Measurements from ENCODE around the gene TBC1D10A. TPM values are rescaled to one million over a fixed set of nuclear protein-coding genes. Genes with fewer than 3 reads are reported as not detected.
A peak's percentile ranks its signal among the peaks of the same experiment; 100 is the strongest.

The TBC1D10A gene
- polyA plus RNA-seq, 4 donors, result 11.7 to 17.6 (median 14.4) TPM

DNA sequence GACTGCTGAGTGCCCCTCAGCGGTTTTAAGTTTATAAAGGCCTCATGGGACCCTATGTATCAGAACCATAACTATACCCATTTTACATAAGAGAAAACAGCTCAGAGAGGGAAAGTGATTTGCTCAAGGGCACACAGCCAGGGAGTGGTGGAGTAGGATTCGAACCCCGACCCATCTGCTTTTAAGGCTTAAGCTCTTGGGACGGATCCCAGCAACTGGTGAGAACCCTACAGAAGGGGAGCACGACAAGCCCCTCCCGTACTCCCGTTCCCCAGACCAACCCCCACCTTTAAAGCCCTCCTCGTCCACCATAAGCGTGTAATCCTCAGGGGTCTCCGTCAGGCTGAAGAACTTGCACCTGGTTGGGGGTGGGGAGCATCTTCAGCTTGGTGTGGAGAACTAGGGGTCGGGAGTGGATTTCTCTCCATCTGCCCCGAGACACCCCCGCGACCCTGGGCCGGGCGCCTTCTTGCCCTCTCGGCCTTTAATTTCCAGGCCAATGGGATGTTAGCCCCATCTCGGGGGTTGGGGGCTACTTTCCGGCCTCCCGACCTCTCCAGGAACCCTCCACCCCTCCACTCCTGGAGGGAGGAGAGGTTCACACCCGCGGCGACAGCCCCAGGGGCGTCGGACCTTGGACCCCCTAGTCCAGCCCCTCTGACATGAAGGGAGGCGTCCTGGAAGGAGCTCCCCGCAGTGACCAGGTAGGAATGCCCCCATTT is 38.2 kb downstream of the TBC1D10A start:
- DNase-seq (ENCODE audit: low read depth in 4 of 4, low spot score in 3 of 4), result no peak

DNA sequence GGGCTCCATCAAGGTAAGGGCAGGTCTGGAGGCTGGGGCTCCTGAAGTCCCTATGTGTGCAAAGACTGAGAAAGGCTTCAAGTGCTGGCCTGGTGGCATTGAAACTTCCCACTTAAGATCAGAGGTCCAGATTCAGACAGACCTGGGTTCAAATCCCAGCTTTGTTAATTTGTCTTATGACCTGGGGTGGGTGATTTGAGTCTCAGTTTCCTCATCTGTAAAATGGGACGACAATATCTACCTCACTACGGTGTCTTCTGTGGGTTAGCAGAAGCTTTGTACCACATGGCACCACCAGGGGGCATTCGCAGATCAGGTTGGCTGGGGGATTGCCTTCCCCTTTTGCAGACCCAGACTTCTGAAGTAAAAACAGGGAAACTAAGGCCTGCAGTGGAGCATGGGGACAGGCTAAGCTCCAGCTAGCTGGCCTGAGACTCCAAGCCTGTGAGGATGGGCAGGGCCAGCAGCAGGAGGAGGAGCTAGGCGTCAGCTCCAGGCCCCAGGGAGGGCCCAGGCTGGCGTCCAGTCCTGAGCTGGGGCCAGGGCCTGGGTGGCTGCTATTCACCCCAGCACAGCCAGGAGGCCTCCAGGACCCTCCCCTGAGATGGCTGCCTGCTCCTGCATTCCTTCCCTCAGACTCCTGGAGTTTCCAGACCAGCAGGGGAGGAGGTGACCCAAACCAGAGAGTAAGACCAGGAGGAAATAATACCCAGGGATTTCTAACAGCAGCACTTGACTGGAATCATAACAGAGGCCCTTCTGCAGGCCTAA is 38.9 kb downstream of the TBC1D10A start:
- peak in 1 of 4 donors; percentile 68 for DNase-seq (ENCODE audit: low read depth in 4 of 4, low spot score in 3 of 4)

- no peak for DNase-seq (ENCODE audit: low read depth in 4 of 4, low spot score in 3 of 4)
Measured at GRCh38 chr22:30286813-30287647, 39.7 kb downstream of the TBC1D10A start.

DNA sequence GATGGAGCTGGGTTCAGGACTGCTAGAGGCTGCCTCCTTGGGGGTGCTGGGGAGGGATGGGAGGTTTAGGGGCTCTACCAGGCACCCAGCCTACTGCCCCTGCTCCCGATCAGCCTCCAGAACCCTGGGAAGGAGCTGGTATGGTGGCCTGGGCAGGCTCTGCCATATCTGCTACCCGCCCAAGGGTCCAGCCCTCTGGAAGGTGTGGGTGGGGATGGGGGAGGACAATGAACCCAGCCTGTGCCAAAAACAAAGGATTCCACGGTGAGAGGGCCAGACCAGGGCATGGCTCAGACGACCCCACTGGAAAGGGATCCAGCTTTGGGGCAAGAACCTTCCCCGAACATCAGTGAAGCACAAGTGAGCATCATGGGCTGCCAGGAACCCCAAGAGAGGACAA is 40.4 kb downstream of the TBC1D10A start:
- no peak for DNase-seq (ENCODE audit: low read depth in 4 of 4, low spot score in 3 of 4)

- DNase-seq (ENCODE audit: low read depth in 4 of 4, low spot score in 3 of 4), result no peak
Measured at GRCh38 chr22:30285846-30286200, 40.9 kb downstream of the TBC1D10A start.

DNA sequence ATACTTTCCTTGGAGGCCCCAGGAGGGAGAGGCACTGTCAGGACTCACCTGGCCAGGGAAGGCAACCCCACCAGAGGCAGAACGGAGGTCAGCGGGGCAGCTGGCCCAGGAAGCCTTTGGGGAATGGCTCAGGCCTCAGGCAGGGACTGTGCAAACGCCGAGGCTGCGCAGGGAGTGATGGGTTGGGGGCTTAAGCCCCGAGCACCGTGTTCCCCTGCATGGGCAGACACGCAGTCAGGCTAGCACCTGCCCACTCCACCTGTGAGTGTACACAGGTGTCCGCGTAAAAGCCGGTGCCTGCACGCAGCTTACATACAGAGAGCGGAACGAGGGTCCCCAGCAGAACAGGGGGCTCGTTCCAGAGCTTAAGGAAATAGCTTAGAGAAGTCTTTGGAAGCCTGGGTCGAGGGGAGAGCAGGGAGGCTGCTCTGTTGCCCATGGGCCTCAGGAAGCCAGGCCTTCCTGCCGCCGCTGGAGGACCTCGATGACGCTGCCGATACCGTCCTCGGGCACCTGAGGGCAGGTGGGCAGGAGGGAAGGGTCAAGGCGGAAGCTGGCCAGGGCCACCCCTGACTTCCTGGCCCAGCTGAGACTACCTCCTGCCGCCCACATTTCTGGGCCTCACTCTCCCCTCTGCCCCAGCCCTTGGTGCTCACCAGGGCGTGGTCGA is 41.4 kb downstream of the TBC1D10A start:
- no peak for DNase-seq (ENCODE audit: low read depth in 4 of 4, low spot score in 3 of 4)

GRCh38 chr22:30284666-30285065 is 42.1 kb downstream of the TBC1D10A start:
- DNase-seq (ENCODE audit: low read depth in 4 of 4, low spot score in 3 of 4), result no peak

GRCh38 chr22:30284172-30284571 is 42.6 kb downstream of the TBC1D10A start:
- no peak for DNase-seq (ENCODE audit: low read depth in 4 of 4, low spot score in 3 of 4)

DNA sequence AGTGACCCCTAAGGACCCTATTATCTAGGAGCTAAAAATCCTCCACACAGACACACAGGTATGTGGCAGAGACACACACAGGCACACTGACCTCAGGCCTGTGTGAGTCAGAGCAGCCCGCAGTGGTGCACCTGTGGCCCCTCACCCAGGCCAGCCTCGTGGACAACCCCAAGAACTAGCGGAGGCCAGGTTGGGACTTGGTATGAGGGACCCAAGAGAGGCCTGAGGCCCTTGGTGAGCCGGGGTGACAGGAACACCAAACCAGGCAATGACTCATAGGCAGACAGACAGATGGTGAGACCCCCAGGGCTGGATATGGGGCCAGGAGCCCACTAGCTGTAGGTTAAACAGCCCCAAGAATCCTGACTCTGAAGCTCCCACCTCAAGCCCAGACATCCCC is 43.4 kb downstream of the TBC1D10A start:
- no peak for DNase-seq (ENCODE audit: low read depth in 4 of 4, low spot score in 3 of 4)

DNA sequence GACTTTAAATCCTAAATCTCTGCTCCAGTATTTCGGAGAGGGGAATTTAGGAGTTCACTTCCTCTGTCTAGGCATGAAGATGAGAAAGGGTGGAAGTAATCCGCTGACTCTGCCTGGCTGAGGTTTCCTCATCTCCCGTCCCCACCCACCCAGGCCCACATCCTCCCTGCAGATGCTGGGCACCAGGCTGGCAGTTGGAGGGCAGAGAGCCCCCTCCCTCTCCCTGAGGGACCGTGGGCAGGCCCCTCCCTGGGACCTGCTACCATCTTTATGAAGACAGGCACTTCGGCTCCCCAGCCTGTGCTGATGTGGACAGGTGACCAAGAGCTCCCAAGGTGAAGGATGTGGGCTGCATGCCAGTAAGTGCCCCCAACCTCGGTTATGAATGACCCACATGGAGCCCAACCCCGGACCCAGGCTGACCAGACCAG is 44.1 kb downstream of the TBC1D10A start:
- no peak for DNase-seq (ENCODE audit: low read depth in 4 of 4, low spot score in 3 of 4)

DNA sequence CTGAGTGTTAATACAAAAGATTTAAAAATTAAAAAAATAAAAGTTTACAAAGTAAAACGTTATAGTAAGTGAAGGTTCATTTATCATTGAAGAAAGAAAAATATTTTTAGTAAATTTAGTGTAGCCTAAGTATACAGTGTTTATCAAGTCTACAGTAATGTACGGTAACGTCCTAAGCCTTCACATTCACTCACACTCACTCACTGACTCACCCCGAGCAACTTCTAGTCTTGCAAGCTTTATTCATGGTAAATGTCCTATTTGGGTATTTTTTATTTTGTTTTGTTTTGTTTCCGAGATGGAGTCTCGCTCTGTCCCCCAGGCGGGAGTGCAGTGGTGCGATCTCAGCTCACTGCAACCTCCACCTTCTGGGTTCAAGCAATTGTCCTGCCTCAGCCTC is 46.2 kb downstream of the TBC1D10A start:
- DNase-seq (ENCODE audit: low read depth in 4 of 4, low spot score in 3 of 4), result no peak

DNA sequence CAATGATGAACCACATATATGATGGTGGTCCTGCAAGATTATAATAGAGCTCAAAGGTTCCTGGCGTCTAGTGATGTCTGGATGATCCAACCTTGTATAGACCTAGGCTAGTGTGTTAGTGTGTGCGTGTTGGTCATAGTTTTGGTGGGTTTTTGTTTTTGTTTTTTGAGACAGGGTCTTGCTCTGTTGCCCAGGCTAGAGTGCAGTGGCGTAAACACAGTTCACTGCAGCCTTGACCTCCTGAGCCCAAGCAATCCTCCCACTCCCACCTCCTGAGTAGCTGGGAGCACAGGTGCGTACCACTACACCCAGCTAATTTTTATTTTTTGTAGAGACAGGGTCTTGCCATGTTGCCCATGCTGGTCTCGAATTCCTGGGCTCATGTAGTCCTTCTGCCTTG is 46.8 kb downstream of the TBC1D10A start:
- no peak for DNase-seq (ENCODE audit: low read depth in 4 of 4, low spot score in 3 of 4)

DNA sequence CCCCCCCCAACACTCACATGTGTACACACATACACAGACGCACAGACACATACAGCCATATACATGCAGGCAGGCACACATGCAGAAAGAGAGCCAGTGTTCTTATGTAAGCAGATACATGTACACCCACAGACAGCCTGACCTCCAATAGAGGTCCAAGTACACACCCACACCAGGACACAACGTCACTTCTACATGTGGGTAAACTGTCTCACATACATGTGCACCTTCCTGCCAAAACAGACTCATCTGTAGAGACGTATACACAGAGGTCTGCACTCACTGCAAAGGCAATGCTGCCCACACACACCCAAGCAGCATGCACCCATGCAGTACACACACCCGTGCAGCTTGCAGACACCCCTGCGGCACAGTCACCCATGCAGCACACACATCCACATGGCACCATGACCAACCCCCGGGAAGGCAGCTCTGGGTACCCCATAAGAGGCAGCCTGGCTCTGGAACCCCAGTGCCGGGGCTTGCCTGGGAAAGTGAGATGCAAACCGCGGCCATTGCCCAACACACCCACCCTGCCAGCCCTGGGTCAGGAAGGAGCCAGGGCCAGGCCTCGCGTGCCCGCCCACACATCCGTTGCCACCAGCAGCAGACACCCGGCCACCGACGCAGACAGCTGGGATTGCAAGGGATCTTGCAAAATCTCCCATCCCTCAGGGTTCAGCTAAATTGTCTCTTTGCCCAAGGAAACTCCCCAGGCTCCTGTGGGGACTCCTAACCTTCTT is 47.5 kb downstream of the TBC1D10A start:
- DNase-seq (ENCODE audit: low read depth in 4 of 4, low spot score in 3 of 4), result no peak

GRCh38 chr22:30277547-30278344 is 49.0 kb downstream of the TBC1D10A start:
- no peak for DNase-seq (ENCODE audit: low read depth in 4 of 4, low spot score in 3 of 4)

DNA sequence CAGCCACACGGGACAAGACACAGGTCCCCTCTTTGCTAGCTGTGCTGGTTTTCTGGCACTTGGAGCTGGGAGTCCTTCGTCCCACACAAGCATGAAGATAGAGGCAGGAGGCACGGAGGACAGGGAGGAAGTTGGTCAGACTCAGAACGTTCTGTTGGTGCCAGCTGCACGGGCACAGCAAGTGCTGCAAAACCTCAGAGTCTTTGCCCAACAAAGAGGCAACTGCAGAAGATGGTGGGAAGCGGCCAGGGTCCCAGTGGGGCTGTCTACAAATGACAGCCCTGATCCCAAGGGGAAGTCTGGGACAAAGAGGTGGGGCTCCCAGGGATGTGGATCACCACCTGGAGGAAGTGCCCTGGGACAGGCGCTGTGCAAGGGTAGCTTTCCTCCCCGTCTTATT is 50.7 kb downstream of the TBC1D10A start:
- DNase-seq (ENCODE audit: low read depth in 4 of 4, low spot score in 3 of 4), result no peak

DNA sequence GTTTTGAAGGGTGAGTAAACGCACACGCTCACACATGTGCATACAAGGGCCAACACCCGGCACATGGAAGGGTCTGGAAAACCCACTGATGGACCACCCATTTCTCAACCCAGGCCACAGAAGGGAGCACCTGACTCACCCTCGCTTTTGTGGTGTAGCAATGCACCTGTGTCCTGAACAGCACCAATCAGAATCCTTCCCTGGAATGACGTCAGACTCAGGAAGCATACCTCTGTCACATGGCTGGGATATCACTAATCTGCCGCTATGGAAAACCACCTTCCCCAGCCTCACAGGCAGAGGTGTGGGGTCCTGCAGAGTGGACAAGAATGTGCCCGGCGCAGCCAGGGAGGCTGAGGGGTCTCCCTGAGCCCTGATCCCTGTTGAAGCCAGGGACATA is 51.1 kb downstream of the TBC1D10A start:
- DNase-seq (ENCODE audit: low read depth in 4 of 4, low spot score in 3 of 4), result no peak

DNA sequence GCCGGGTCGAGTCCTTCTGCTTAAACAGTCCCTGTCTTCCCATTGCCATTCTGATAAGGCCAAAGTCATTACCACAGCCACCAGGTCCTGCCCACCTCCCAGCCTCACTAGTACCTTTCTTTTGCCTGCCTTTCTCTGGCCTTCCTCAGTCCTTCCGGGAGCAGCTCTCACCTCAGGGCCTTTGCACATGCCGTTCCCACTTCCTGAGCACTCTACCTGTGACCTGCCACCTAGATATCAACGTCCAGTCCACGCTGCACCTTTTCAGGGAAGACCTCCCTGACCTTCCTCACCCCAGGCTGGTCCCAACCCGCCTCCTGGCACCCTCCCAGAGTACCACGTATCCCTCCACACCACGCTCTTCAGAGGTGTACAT is 52.3 kb downstream of the TBC1D10A start:
- DNase-seq (ENCODE audit: low read depth in 4 of 4, low spot score in 3 of 4), result no peak

- no peak for DNase-seq (ENCODE audit: low read depth in 4 of 4, low spot score in 3 of 4)
Measured at GRCh38 chr22:30273711-30274436, 52.9 kb downstream of the TBC1D10A start.

All from right renal pelvis (tissue), 4 donors.